HepG2 (cell line): ENCODE measurements around the gene HEYL. TPM values are rescaled to one million over a fixed set of nuclear protein-coding genes. Genes with fewer than 3 reads are reported as not detected.

Experiments used
- ATAC-seq: fragments of 200-7000 bp; cut with Tn5 transposase; 3 replicates; pipeline ENCODE4 v1.9.1; 2020; ENCODE audit warnings: mild to moderate bottlenecking, moderate library complexity
- BruUV-seq: library from RNA; stranded (reverse); fragments of 400-500 nt; replicated peaks from 2 replicates; lab custom pipeline; 2021; lab: Mats Ljungman, UMichigan
- CTCF ChIA-PET: fragments of 300-600 bp; formaldehyde crosslinking; extraction: SDS; loops from one replicate; lab custom pipeline; 2021; ENCODE audit warnings: low total read pairs, inconsistent platforms, low intra/inter-chr PET ratio; lab: Yijun Ruan, JAX
- POLR2A ChIA-PET: fragments of 350-600 bp; sonication (Branson Sonifier 250); formaldehyde crosslinking; loops from one replicate; lab custom pipeline; 2020; ENCODE audit warnings: antibody characterized with exemption, inconsistent platforms; lab: Yijun Ruan, JAX
- DNase-seq: peaks from one replicate; pipeline ENCODE4 v3.0.0-alpha.2; 2015; ENCODE audit warnings: low spot score
- FAIRE-seq: peaks from 3 replicates; lab custom pipeline; 2011; peaks lifted over from hg19 to GRCh38; lab: Jason Lieb, UNC
- H2AFZ ChIP-seq: one replicate; pipeline ENCODE4 v1.6.1; 2011; ENCODE audit warnings: low read length, inconsistent platforms
- H3K27ac ChIP-seq: fragments of 300-600 bp; 3 replicates; pipeline ENCODE4 v1.8.0; 2011; ENCODE audit warnings: mixed run types, mild to moderate bottlenecking, mixed read lengths, low read length, inconsistent platforms; ENCODE audit not compliant: insufficient read depth; ENCODE audit errors: extremely low read length
- H3K27me3 ChIP-seq, 2 experiments: fragments of 200-600 bp in 1 of 2; 2 replicates in 1 of 2; 3 replicates in 1 of 2; pipeline versions ENCODE4 v1.6.0 to v1.8.0; 2011; ENCODE audit warnings: low read length in 2 of 2, mild to moderate bottlenecking in 2 of 2, moderate library complexity in 2 of 2, inconsistent platforms in 1 of 2; ENCODE audit not compliant: insufficient read depth in 2 of 2, control insufficient read depth in 1 of 2
- H3K36me3 ChIP-seq, 2 experiments: fragments of 200-600 bp in 1 of 2; replicated peaks in 1 of 2; 2 replicates in 1 of 2; 3 replicates in 1 of 2; pipeline versions ENCODE4 v1.5.1 to v1.8.0; 2011; ENCODE audit warnings: low read length in 2 of 2, inconsistent platforms in 1 of 2; ENCODE audit not compliant: insufficient read depth in 2 of 2, control insufficient read depth in 1 of 2
- H3K4me1 ChIP-seq: 2 replicates; pipeline ENCODE4 v1.5.1; 2012; ENCODE audit warnings: low read length, inconsistent platforms; ENCODE audit not compliant: insufficient read depth
- H3K4me2 ChIP-seq: 2 replicates; pipeline ENCODE4 v1.6.0; 2011; ENCODE audit warnings: low read depth, low read length, inconsistent platforms
- H3K4me3 ChIP-seq, 3 experiments: fragments of 200-600 bp in 1 of 3; sonication (generic), shearing (Covaris generic) in 1 of 3; replicated peaks in 1 of 3; 2 replicates each; pipeline ENCODE4 v1.5.1; 2011 to 2016; ENCODE audit warnings: low read length in 3 of 3, inconsistent platforms in 2 of 3, low read depth in 2 of 3, mild to moderate bottlenecking in 2 of 3, control low read depth in 1 of 3, mixed read lengths in 1 of 3; ENCODE audit not compliant: insufficient read depth in 1 of 3
- H3K79me2 ChIP-seq: one replicate; pipeline ENCODE4 v1.6.1; 2011; ENCODE audit warnings: low read length, inconsistent platforms; ENCODE audit not compliant: insufficient read depth
- H3K9ac ChIP-seq: 2 replicates; pipeline ENCODE4 v1.6.0; 2011; ENCODE audit warnings: mild to moderate bottlenecking, low read depth, low read length, inconsistent platforms; ENCODE audit not compliant: insufficient read depth
- H3K9me3 ChIP-seq: 2 replicates; pipeline ENCODE4 v1.5.1; 2012; ENCODE audit warnings: mild to moderate bottlenecking, low read length
- H4K20me1 ChIP-seq: 2 replicates; pipeline ENCODE4 v1.6.0; 2011; ENCODE audit warnings: inconsistent platforms, mild to moderate bottlenecking, low read length, moderate library complexity; ENCODE audit not compliant: insufficient read depth
- BCLAF1 ChIP-seq: fragments of 450-650 bp; IDR thresholded peaks from 2 replicates; pipeline ENCODE4 v1.6.1; 2017; ENCODE audit warnings: mild to moderate bottlenecking
- CSRNP2 ChIP-seq: sonication (generic); formaldehyde crosslinking; conservative IDR thresholded peaks from 2 replicates; pipeline ENCODE4 v1.8.0; 2022; ENCODE audit warnings: low read depth, missing genetic modification reagents
- ESRRA ChIP-seq: sonication (generic); formaldehyde crosslinking; IDR thresholded peaks from 2 replicates; pipeline ENCODE4 v1.5.1; 2020; ENCODE audit warnings: mild to moderate bottlenecking, low read depth, missing genetic modification reagents
- ZNF598 ChIP-seq: sonication (generic); formaldehyde crosslinking; IDR thresholded peaks from 2 replicates; pipeline ENCODE4 v1.5.1; 2020; ENCODE audit warnings: mild to moderate bottlenecking, missing genetic modification reagents, borderline replicate concordance
- WGBS: methylation state at CpG from one replicate; pipeline ENCODE4 v1.1.6; 2017; ENCODE audit warnings: low lambda C conversion rate; 5-methylcytosine and 5-hydroxymethylcytosine counted together
- in situ Hi-C: cut with HindIII; loops from 2 replicates; pipeline ENCODE4 v1.10.0; 2017; ENCODE audit warnings: low pct_unique_long_range_greater_than_20kb; ENCODE audit not compliant: extremely low pct_ligation_motif_present
- intact Hi-C: fragments of 100-400 bp; cut with micrococcal nuclease; formaldehyde crosslinking; loops from one replicate; pipeline ENCODE4 v1.10.0; 2022; ENCODE audit not compliant: unreplicated experiment
- polyA plus RNA-seq, 8 experiments: library from polyadenylated mRNA; depleted of rRNA in 3 of 8; stranded (reverse) in 7 of 8; unstranded in 1 of 8; fragments of >200 nt; fragmentation: Illumina TruSeq in 4 of 8; extraction: Trizol in 4 of 8; gene quantifications; 2 replicates each; pipeline versions ENCODE4 v1.2.1 to v1.2.3, GENCODE V29; 2011 to 2016; ENCODE audit warnings: low read depth in 4 of 8, missing spikeins in 1 of 8, mixed read lengths in 1 of 8; ENCODE audit not compliant: insufficient read depth in 1 of 8
- total RNA-seq, 5 experiments: library from RNA; depleted of rRNA; stranded (reverse); fragments of >200 nt; fragmentation: Illumina TruSeq; extraction: Trizol; gene quantifications; 2 replicates each; pipeline ENCODE4 v1.2.3, GENCODE V29; 2016; ENCODE audit warnings: low read depth in 1 of 5

The HEYL gene
- total and polyA plus RNA-seq, 2 of the 13 experiments (the other 11 are each of a cell fraction or from before 2014, with no cell fraction given) = 0.03 to 0.04 TPM

GRCh38 chr1:39653546-39654031, 14.1 kb upstream of the HEYL start (continued):
- TF ChIP-seq CSRNP2 (CRISPR knock-in tag) = no peak

GRCh38 chr1:39652554-39652953, 13.1 kb upstream of the HEYL start:
- 100% methylated on average over 1 of the region's 2 CpGs for WGBS
- Histone ChIP-seq H4K20me1 (no peaks in the 10 kb centered on the region), H3K9ac (no peak overlapping the region), H3K27ac (no peak overlapping the region), H3K4me1 (no peaks in the 10 kb centered on the region), H3K4me3 (no peak overlapping the region), H3K79me2 (no peaks in the 10 kb centered on the region), H3K9me3 (no peaks in the 10 kb centered on the region), H3K4me2 (no peak overlapping the region), H3K36me3 (no peaks in the 10 kb centered on the region), H2AFZ (no peak overlapping the region), H3K27me3 (peaks cover 3 to 45% of the 10 kb centered on the region in 2 experiments; a peak in 4 of 5 replicates)
- FAIRE-seq (no peak), DNase-seq (no peak), ATAC-seq (no peak)
- in situ Hi-C loops (loop anchor here (5.0 kb wide), 1 partner anchor 45 kb away; no protein-coding TSS in a partner anchor), intact Hi-C loops (no loop called here)
- ChIA-PET CTCF (interaction anchor here (1.9 kb wide), 1 partner anchor 46 kb away, joined by 24 read pairs; no protein-coding TSS in a partner anchor), POLR2A (no interaction called here)
- TF ChIP-seq BCLAF1 = no peak
- no peak for TF ChIP-seq ZNF598 (CRISPR knock-in tag)
- TF ChIP-seq ESRRA (CRISPR knock-in tag) = no peak
- no TSS peak for BruUV-seq
